Activated naive CD4-positive, alpha-beta T cell treated with anti-CD3 and anti-CD28 coated beads, Interleukin-2, amount 10 ng/mL, durations not matched to agents 7 days and 5 days (primary cell): ENCODE measurements around the gene ZDHHC1.

Experiments
- CTCF ChIA-PET: fragments of 350-600 bp; sonication (Branson Sonifier 250); formaldehyde crosslinking; loops from one replicate; lab custom pipeline; 2021; ENCODE audit warnings: antibody characterized with exemption; lab: Charles Lee
- DNase-seq: peaks from one replicate; pipeline ENCODE4 v3.0.0-alpha.2; 2020
- H3K27ac Mint-ChIP-seq: one replicate; pipeline ENCODE4 v1.8.0; 2021; ENCODE audit warnings: mild to moderate bottlenecking, moderate library complexity, mixed read lengths
- H3K27me3 Mint-ChIP-seq: one replicate; pipeline ENCODE4 v1.8.0; 2021; ENCODE audit warnings: mild to moderate bottlenecking, mixed read lengths
- H3K36me3 Mint-ChIP-seq: one replicate; pipeline ENCODE4 v1.8.0; 2021; ENCODE audit warnings: mixed read lengths
- H3K4me1 Mint-ChIP-seq: one replicate; pipeline ENCODE4 v1.8.0; 2021; ENCODE audit warnings: mixed read lengths
- H3K4me3 Mint-ChIP-seq: one replicate; pipeline ENCODE4 v1.8.0; 2021; ENCODE audit warnings: mild to moderate bottlenecking, moderate library complexity, mixed read lengths
- H3K9me3 Mint-ChIP-seq: one replicate; pipeline ENCODE4 v1.8.0; 2021; ENCODE audit warnings: mixed read lengths

Gene ZDHHC1

GRCh38 chr16:67456391-67457081 lies 40.3 kb upstream of the ZDHHC1 start:
- Mint-ChIP-seq H3K4me1 (peaks cover 7% of the 10 kb centered on the region), H3K27me3 (no peaks in the 10 kb centered on the region), H3K4me3 (no peak overlapping the region), H3K9me3 (no peaks in the 10 kb centered on the region), H3K27ac (no peak overlapping the region), H3K36me3 (peaks cover 4% of the 10 kb centered on the region)
- DNase-seq, result no peak
- CTCF ChIA-PET, result interaction anchor here (1.0 to 1.8 kb wide), 3 partner anchors 9 to 28 kb away, joined by 4 to 8 read pairs (median 5); no protein-coding TSS in a partner anchor

- peaks cover 6% of the 10 kb centered on the region for H3K36me3 Mint-ChIP-seq
- H3K27ac Mint-ChIP-seq, result no peak overlapping the region
- no peak for DNase-seq
- H3K9me3 Mint-ChIP-seq, result no peaks in the 10 kb centered on the region
- no peak overlapping the region for H3K4me3 Mint-ChIP-seq
- CTCF ChIA-PET, result interaction anchor here (0.9 kb wide), 1 partner anchor 13 kb away, joined by 3 read pairs; no protein-coding TSS in a partner anchor
- H3K27me3 Mint-ChIP-seq, result no peaks in the 10 kb centered on the region
- peaks cover 7% of the 10 kb centered on the region for H3K4me1 Mint-ChIP-seq
These were observed 38.6 kb upstream of the ZDHHC1 start for GRCh38 chr16:67454852-67455251.

DNA sequence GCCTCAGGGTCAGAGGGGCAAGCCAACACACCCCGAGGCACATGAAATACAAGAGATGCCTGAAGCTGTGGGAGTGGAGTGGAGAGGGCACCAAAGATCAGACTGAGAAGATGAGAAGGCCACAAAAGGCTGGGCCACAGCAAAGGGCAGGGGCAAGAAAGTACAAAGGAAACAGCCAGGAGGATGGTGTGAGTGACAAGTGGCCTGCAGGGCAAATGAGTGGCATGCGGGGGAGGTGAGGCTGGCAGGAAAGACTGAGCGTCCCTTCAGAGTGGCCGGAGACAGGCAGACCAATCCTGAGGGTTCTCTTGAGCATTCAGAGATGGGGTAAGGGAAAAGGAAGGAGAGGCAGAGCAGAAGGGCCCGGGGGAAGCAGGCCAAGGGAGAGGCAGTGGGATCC lies 37.8 kb upstream of the ZDHHC1 start:
- H3K4me1 Mint-ChIP-seq, result peaks cover 7% of the 10 kb centered on the region
- no peak for DNase-seq
- no peaks in the 10 kb centered on the region for H3K9me3 Mint-ChIP-seq
- CTCF ChIA-PET, result no interaction called here
- no peaks in the 10 kb centered on the region for H3K27me3 Mint-ChIP-seq
- H3K4me3 Mint-ChIP-seq, result no peak overlapping the region
- peaks cover 11% of the 10 kb centered on the region for H3K36me3 Mint-ChIP-seq
- peak overlapping the region; percentile 64 for H3K27ac Mint-ChIP-seq

DNA sequence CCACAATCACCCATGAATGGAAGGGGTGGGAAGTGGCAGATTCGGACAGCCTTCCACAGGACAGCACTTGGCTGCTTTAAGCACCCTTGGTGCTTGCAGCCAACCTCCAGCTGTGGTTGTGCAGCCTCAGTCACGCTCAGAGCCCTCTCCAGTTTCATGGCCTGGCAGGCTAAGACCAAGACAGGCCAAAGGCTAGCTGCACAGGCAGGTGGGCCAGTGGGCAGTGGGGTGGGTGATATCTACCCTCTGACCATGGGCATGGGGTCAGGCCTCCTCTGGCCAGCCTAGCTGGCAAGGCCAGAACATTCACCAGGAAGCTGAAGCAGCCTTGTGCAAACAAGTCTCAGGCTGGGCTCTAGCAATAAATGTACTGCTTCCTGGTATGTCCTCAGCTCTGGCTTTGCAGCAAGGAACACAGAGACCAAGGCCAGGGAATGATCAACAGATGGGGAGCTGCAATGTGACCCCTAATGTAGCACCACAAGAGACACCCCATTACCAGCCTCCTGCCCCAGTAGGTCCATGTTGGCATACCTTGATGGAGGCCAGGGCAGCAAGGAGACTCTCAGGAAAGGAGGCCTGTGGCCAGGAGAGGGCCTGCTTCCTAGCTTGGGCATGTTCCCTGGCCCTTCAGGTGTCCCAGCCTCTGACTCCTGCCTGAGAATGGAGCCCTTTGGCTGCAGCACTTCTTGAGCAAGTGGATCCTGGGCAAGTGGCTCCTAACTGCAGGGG lies 35.6 kb upstream of the ZDHHC1 start:
- no peak overlapping the region for H3K27ac Mint-ChIP-seq
- no peaks in the 10 kb centered on the region for H3K9me3 Mint-ChIP-seq
- DNase-seq, result no peak
- H3K4me1 Mint-ChIP-seq, result peaks cover 4% of the 10 kb centered on the region
- no peaks in the 10 kb centered on the region for H3K27me3 Mint-ChIP-seq
- H3K36me3 Mint-ChIP-seq, result peaks cover 14% of the 10 kb centered on the region
- CTCF ChIA-PET, result interaction anchor here (0.6 to 2.9 kb wide), 3 partner anchors 12 to 494 kb away, joined by 3 to 18 read pairs (median 5); no protein-coding TSS in a partner anchor
- H3K4me3 Mint-ChIP-seq, result no peak overlapping the region

DNA sequence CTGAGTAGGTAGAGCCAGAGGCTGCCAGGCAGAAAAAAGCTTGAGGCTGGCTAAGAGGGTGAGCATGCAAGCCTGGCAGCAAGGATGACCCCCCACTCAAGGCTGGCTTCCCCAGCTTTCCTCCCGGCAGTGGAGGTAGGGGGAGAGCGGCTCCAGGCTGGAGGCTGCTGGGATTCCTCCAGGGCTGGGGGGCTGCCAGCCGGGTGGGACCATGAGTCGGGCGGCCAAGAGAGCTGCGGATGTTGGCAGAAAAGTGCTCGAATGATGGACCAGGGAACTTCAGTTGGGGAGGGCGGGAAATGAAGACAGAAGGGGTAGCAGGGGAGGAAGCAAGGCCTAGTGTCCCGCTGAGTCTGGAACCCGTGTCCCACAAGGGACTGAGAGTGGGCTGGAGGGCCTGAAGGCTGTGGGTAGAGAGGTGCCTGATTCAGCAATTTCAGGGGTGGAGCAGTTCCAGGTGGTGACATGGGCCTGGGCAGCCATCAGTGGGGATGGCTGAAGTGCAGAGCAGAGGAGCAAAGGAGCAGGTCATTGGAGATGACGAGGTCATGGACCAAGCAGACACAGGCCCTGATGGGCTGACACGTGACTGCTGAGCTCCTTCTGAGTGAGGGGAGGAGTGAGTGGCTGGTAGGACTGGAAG lies 34.9 kb upstream of the ZDHHC1 start:
- no peak overlapping the region for H3K27ac Mint-ChIP-seq
- H3K9me3 Mint-ChIP-seq, result no peaks in the 10 kb centered on the region
- peaks cover 14% of the 10 kb centered on the region for H3K36me3 Mint-ChIP-seq
- H3K4me3 Mint-ChIP-seq, result no peak overlapping the region
- H3K27me3 Mint-ChIP-seq, result no peaks in the 10 kb centered on the region
- peaks cover 2% of the 10 kb centered on the region for H3K4me1 Mint-ChIP-seq
- no peak for DNase-seq
- CTCF ChIA-PET, result interaction anchor here (0.6 to 2.9 kb wide), 6 partner anchors 13 to 493 kb away, joined by 3 to 18 read pairs (median 6); no protein-coding TSS in a partner anchor

DNA sequence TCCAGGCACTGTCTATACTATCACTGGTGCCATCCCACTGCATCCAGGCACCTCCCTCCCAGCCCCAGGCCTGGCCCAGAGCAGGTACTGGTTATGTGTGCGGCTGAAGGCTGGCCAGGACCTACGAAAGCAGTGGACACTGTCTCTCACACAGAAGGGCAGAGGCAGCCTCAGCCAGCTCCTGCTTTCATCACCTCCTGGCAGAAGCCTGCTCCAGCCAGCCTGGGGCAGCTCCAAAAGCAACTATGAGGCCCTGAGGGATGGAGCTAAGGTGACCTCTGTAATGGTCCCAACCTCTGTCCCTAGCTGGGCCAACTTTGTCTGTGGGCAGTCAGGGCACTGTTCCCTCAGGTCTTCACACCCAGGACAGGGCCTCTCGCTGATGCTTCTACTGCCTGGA lies 33.5 kb upstream of the ZDHHC1 start:
- Mint-ChIP-seq H3K27ac (peak overlapping the region; percentile 28), H3K4me1 (no peaks in the 10 kb centered on the region), H3K36me3 (peaks cover 16% of the 10 kb centered on the region), H3K9me3 (no peaks in the 10 kb centered on the region), H3K4me3 (no peak overlapping the region), H3K27me3 (no peaks in the 10 kb centered on the region)
- CTCF ChIA-PET, result interaction anchor here (0.9 to 1.7 kb wide), 4 partner anchors 15 to 489 kb away, joined by 3 to 9 read pairs (median 5); no protein-coding TSS in a partner anchor
- DNase-seq, result no peak

DNA sequence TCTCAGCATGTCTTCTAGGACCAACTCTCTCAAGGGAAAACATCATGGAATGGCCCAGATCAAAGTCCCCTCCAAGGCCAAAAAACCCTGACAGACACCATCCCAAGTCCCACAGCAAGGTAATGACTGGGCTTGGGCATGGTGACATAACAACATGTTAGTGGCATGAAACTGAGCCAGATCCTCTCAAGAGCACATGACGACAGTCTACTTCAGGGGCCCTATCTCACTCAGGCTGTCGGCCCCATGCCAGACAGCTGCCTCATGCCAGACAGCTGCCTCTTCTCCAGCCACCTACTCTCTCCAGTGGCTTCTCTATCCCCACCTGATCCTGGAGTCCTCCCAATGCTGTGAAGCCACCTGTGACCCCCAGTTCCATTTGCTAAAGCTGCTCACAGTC lies 33.1 kb upstream of the ZDHHC1 start:
- DNase-seq, result no peak
- no peaks in the 10 kb centered on the region for H3K9me3 Mint-ChIP-seq
- H3K4me1 Mint-ChIP-seq, result no peaks in the 10 kb centered on the region
- peaks cover 16% of the 10 kb centered on the region for H3K36me3 Mint-ChIP-seq
- no peaks in the 10 kb centered on the region for H3K27me3 Mint-ChIP-seq
- no peak overlapping the region for H3K4me3 Mint-ChIP-seq
- CTCF ChIA-PET, result interaction anchor here (1.7 kb wide), 1 partner anchor 21 kb away, joined by 9 read pairs; no protein-coding TSS in a partner anchor
- H3K27ac Mint-ChIP-seq, result no peak overlapping the region

DNA sequence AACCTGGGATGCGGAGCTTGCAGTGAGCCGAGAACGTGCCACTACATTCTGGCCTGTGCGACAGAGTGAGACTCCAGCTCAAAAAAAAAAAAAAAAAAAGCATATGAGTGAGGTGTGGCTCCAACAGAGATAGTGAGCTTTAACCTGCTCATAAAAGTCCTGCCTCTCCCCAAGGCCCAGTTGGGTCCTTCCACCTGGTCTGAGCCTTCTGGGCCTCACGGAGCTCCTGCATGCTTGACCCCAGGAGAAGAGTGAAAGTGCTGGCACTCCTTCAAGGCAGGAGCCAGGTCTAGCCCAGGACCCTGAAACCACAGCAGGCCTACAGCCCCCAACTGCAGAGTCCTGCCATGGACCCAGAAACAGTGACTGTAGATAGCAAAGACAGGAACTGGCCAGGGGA lies 32.3 kb upstream of the ZDHHC1 start:
- Mint-ChIP-seq H3K36me3 (peaks cover 16% of the 10 kb centered on the region), H3K9me3 (no peaks in the 10 kb centered on the region), H3K4me3 (no peak overlapping the region), H3K4me1 (no peaks in the 10 kb centered on the region), H3K27me3 (no peaks in the 10 kb centered on the region), H3K27ac (no peak overlapping the region)
- DNase-seq, result no peak
- CTCF ChIA-PET, result interaction anchor here (1.5 to 12.0 kb wide), 5 partner anchors 17 to 188 kb away, joined by 3 to 101 read pairs (median 11); no protein-coding TSS in a partner anchor

- no peak overlapping the region for H3K4me3 Mint-ChIP-seq
- H3K27ac Mint-ChIP-seq, result no peak overlapping the region
- peak; percentile 83 for DNase-seq
- peaks cover 16% of the 10 kb centered on the region for H3K36me3 Mint-ChIP-seq
- no peaks in the 10 kb centered on the region for H3K4me1 Mint-ChIP-seq
- H3K27me3 Mint-ChIP-seq, result no peaks in the 10 kb centered on the region
- no peaks in the 10 kb centered on the region for H3K9me3 Mint-ChIP-seq
- CTCF ChIA-PET, result interaction anchor here (0.6 to 12.0 kb wide), 13 partner anchors 10 to 191 kb away, joined by 3 to 101 read pairs (median 4); no protein-coding TSS in a partner anchor
These were observed 31.3 kb upstream of the ZDHHC1 start for GRCh38 chr16:67447508-67448076.

DNA sequence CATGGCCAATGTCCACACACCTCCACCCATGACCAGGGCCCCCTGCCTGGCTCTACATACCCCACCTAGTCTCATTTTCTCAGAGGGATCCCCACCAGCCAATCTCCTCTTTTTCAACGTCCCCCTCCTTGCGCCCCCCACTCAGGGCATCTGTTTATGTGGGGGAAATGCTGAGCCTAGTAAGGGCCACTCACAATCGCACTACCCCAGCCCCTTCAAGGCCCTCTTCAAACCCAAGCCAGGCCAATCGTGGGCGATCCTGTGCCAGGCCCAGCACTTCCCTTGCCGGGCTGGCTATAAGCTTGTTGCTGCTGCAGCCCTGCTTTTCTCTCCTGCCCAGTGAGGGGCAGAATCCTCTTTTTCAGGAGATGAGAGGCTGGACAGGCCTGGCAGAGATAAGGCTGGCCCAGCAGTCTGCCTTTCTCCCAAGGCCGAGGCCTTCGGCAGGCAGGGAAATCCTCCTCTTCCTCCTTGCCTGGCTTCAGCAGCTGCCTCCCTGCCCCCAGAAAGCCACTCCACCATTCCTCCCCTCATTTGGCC lies 30.8 kb upstream of the ZDHHC1 start:
- Mint-ChIP-seq H3K27ac (no peak overlapping the region), H3K4me3 (no peak overlapping the region), H3K27me3 (no peaks in the 10 kb centered on the region), H3K4me1 (no peaks in the 10 kb centered on the region), H3K36me3 (peaks cover 16% of the 10 kb centered on the region), H3K9me3 (no peaks in the 10 kb centered on the region)
- CTCF ChIA-PET, result interaction anchor here (0.6 to 12.0 kb wide), 12 partner anchors 13 to 191 kb away, joined by 3 to 101 read pairs (median 6); no protein-coding TSS in a partner anchor
- no peak for DNase-seq

GRCh38 chr16:67445913-67446907 lies 29.9 kb upstream of the ZDHHC1 start:
- H3K36me3 Mint-ChIP-seq, result peaks cover 16% of the 10 kb centered on the region

GRCh38 chr16:67445441-67445912 lies 29.2 kb upstream of the ZDHHC1 start:
- peaks cover 17% of the 10 kb centered on the region for H3K36me3 Mint-ChIP-seq
- H3K27ac Mint-ChIP-seq, result no peak overlapping the region
- no peaks in the 10 kb centered on the region for H3K27me3 Mint-ChIP-seq
- no peaks in the 10 kb centered on the region for H3K4me1 Mint-ChIP-seq
- CTCF ChIA-PET, result interaction anchor here (1.1 to 12.0 kb wide), 4 partner anchors 12 to 185 kb away, joined by 5 to 101 read pairs (median 20); no protein-coding TSS in a partner anchor
- DNase-seq, result no peak
- no peak overlapping the region for H3K4me3 Mint-ChIP-seq
- H3K9me3 Mint-ChIP-seq, result no peaks in the 10 kb centered on the region

More at GRCh38 chr16:67445913-67446907, 29.9 kb upstream of the ZDHHC1 start:
- DNase-seq, result no peak
- H3K27ac Mint-ChIP-seq, result no peak overlapping the region
- H3K4me3 Mint-ChIP-seq, result no peak overlapping the region
- CTCF ChIA-PET, result interaction anchor here (0.9 to 12.0 kb wide), 7 partner anchors 12 to 186 kb away, joined by 3 to 101 read pairs (median 7); no protein-coding TSS in a partner anchor
- no peaks in the 10 kb centered on the region for H3K9me3 Mint-ChIP-seq
- H3K4me1 Mint-ChIP-seq, result no peaks in the 10 kb centered on the region
- no peaks in the 10 kb centered on the region for H3K27me3 Mint-ChIP-seq
